Activated CD4-positive, alpha-beta T cell treated with anti-CD3 and anti-CD28 coated beads, Interleukin-2, amount 50 U/mL, for 24 hours (primary cell): ENCODE data around the gene SFTPA1.
"Not testable (repeated sequence)": the region's sequence is repeated elsewhere in the genome, so short reads cannot be mapped to it uniquely, and the experiment has no call there.

Experiments
- DNase-seq, 2 donors: peaks; one replicate each; pipeline ENCODE4 v3.0.0-alpha.2; 2020; ENCODE audit warnings: low read depth in 1 of 2, low spot score in 1 of 2

SFTPA1 gene

DNA sequence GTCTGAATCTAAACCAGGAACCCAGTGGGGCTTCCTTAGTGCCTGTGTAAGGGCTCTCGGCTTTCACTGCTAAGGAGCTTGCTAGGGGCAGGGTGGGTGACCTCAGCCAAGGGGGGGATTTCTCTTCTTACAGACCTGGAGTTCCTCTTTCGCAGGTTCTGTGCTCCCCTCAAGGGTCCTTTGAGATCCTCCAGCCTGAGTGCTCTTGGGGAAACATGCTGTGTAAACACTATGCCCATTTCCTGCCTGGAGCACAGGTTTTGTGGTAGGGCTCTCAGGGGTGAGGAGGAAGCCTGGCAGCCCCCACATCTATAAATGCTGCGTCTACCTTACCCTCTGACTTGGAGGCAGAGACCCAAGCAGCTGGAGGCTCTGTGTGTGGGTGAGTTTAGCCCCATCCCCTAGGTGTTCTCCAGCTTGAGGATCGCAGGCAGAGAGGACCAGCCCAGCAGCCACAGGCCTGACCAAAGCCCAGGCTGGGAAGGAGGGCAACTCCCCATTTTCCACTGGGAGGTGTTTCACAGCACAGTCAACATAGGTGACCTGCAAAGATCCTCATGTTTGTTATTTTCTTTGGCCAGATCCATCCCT is at the start of gene SFTPA1:
Gene SFTPA1, plus strand, starts transcription at position 339 of the 591 bp plus-strand sequence. CDS start 887 bp downstream, outside the sequence.
- no peak for DNase-seq

GRCh38 chr10:79561257-79561656 is 49.5 kb upstream of the SFTPA1 start:
- no peak for DNase-seq

DNA sequence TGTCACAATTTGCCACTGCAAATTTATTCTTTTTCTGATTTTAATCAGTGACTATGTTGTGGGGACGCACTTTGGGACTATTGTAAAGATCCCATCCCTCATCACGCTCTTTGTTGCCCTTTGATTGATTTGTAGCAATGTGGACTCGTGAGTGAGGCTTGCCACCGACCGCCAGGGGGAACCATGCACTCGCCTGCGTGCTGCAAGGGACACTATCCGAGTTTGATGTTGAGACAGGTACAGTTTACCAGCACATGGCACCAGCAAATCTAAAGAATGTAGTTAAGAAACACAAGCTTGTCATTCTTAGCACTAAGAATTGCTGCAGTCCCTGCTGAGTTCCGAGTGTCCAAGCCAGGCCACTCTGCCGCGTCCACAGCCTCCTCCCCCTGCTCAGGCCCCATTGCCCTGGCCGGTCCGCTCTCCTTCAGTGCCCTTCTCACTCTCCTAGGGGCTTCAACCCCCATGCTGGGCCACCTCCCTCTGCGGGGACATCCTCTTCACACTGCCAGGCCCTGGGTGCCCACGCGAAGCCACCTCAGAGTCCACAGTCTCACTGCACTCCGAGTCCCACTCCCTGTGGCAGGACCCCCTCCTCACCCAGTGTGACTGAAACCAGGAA is 48.5 kb upstream of the SFTPA1 start:
- peak; percentile 34 to 38 for DNase-seq

DNA sequence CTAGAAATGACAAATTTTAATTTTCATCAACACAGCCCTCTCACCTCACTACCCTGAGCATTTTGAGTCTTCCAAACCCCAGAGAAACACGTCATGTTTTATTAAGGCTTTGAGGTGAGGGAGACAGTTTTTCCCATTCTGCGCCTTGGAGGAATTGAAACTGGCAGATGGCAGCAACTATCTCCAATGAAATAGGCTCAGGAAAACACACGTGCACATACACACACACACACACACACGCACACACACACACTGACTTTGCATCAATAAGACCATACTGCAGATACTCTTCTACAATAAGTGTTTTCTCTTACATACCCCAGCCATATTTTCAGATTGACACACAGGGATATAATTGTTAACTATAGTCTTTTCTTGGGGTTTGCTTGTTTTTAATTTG is 47.3 kb upstream of the SFTPA1 start:
- no peak for DNase-seq

DNA sequence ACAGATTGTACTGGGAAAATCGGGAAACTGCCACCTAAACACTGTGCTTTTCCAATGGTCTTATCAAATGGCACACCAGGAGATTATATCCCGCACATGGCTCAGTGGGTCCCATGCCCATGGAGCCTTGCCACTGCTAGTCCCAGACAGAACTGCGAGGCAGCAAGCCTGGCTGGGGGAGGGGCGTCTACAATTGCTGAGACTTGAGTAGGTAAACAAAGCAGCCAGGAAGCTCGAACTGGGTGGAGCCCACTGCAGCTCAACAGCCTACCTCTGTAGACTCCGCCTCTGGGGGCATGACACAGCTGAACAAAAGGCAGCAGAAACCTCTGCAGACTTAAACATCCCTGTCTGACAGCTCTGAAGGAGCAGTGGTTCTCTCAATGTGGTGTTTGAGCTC is 40.1 kb upstream of the SFTPA1 start:
- not testable (repeated sequence) for DNase-seq

GRCh38 chr10:79579361-79579760 is 31.4 kb upstream of the SFTPA1 start:
- DNase-seq = no peak

- DNase-seq = no peak
Observed at GRCh38 chr10:79581044-79581443, 29.7 kb upstream of the SFTPA1 start.

- DNase-seq = no peak
Observed at GRCh38 chr10:79582096-79582495, 28.6 kb upstream of the SFTPA1 start.

GRCh38 chr10:79582954-79583353 is 27.8 kb upstream of the SFTPA1 start:
- not testable (repeated sequence) for DNase-seq

DNA sequence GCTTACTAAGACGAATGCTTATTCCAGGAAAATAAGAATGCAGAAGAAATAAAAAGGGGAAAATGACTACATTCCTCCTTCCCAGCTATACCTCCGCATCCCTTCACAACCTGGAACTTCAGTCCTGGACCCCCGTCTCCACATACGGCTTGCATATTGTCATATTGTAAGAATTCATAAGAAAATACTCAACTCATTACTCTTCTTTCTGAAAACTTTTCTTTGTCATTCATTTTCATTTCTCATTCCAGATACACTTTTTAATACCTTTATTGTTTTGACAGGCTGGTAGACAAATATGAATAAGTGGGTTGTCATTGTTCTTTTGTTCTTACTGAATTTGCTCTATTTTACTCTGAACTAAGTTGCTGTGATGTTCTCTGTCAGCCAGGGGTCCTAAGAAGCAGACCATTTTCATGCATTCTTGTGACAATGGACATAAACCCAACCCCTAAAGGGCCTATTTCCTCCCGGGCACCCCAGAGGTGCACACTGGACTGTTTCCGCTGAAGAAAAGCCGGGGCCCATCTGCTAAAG is 27.2 kb upstream of the SFTPA1 start:
- no peak for DNase-seq

- DNase-seq = no peak
Observed at GRCh38 chr10:79585870-79586527, 24.7 kb upstream of the SFTPA1 start.

DNA sequence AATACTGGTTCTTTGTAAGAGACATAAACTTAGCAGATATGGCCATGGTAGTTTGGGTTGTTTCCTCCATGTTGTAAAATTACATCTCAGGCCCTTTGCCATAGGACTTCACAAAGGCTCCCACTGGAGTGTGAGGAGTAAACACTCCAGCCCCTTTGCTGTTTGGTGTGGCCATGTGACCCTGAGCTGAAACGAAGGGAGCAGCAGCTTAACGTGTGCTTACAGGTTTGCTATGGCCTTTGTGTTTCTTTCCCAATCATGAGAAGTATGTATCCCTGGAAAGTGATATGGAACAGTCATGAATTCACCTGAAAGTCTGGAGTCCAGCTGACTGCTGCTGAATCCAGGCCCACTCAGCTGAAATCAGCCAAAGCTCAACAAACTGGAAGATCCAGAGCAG is 23.8 kb upstream of the SFTPA1 start:
- no peak for DNase-seq

DNA sequence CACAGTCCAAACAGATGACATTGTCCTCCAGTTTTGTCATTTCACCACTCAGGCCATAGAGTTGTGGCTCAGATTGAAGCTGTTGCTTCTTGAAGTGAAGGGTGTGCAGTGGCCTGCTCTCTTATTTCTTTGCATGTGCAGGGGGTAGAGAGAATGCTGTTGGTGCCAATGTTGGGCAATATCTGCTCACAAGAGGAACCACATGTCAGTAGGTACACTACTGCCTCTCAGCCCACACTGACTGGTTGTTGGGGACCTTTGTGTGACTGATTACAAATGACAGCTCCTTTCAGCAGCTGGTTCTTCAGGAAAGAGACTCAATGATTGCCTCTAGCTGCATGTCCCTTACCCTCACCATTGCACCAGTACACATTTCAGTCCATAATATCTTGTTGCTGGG is 21.9 kb upstream of the SFTPA1 start:
- no peak for DNase-seq

GRCh38 chr10:79593377-79593776 is 17.4 kb upstream of the SFTPA1 start:
- DNase-seq = no peak

- DNase-seq = not testable (repeated sequence)
Observed at GRCh38 chr10:79594565-79594964, 16.2 kb upstream of the SFTPA1 start.

DNA sequence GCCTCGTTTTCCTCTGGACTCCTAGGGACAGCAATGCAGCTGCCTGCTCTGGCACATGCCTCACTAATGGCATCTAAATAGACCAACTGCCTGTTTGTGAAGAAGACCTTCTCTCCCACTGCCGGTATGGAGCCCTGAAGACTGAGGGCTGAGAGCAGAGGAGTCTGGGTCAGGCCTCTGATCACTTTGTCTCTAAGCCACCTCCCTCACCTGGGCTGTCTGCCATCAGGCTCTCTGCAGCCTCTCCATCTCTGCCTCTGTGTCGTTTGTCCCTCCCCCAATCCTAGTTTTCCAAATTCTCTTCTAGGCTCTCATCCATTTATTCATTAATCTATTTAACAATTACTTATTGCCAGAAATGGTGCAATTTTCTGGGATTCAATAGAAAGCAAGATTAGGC is 15.2 kb upstream of the SFTPA1 start:
- DNase-seq = no peak

DNA sequence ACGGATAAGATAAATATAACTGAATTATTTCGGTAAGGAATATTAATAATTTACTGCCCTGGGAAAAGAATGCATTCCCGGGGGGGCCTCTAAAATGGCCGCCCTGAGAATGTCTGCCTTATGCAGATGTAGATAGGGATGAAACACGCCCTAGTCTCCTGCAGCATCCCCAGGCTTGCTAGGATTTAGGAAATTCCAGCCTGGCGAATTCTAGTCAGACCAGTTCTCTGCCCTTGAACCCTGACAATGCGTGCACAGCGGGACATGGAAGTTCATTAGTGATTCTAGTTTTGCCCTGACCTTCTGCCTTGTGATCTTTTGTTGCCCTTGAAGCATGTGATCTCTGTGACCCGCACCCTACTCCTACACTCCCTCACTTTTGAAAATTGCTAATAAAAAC is 11.1 kb upstream of the SFTPA1 start:
- not testable (repeated sequence) for DNase-seq

GRCh38 chr10:79601939-79602338 is 8.8 kb upstream of the SFTPA1 start:
- DNase-seq = no peak

DNA sequence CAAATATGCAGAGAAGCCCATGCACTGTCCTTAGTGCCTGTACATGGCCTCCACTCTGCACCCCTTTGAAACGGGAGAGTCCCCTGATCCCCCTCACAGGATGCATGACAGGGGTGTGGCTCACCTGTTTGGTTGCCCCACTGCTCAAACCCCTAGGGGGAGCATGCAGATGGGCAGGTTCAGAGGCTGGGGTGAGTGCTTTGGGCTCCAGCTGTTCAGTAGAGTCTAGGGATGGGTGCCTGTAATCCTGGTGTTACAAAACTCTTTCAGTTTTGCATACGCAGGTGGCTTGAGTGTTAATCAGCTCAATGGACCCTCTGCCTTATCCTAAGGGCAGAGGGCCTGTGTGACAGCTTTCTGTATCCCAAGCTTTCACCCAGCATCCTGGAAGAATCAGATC is 7.8 kb upstream of the SFTPA1 start:
- DNase-seq = no peak

- no peak for DNase-seq
Observed at GRCh38 chr10:79604294-79604693, 6.4 kb upstream of the SFTPA1 start.

- no peak for DNase-seq
Observed at GRCh38 chr10:79605308-79605707, 5.4 kb upstream of the SFTPA1 start.
